NCI-H226 (cell line): ENCODE data around the gene MAP4K5.
"Not testable (repeated sequence)": the region's sequence is repeated elsewhere in the genome, so short reads cannot be mapped to it uniquely, and the experiment has no call there.

Source experiments
- DNase-seq: peaks from one replicate; pipeline ENCODE4 v3.0.0-alpha.2; 2015

Gene MAP4K5

DNA sequence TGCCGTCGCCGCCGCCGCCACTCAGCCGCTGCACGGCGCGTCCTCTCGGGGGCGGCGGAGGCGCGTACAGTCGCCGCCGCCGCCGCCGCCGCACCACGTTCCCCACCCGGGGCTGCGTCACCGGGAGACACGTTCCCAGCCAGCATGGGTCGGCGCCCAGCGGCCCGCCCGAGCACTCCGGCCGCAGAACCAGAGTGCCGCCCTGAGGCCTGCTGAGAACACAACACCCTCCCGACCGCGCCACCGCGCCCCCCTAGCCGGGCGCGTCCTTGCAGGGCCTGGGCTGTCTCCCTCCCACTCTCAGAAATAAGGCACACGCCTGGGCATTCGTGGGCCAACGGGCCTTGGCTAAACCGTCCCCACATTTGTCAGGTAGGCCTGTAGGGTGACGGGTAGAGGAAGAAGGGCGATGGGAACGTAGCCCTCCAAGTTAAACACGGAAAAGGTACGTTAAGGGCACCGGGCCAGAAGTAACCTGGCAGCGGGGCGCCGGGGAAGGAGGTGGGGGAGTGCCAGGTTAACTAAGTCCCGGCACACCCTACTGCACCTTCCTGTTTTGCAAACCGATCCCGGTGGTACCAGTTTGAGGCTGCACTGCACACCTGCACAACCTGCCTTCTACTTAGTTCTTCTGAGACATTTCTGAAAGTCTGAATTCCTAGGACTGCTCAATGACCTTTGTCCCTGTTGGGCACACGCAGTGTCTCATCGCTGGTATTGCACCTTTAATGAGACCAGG, at the start of gene MAP4K5:
Gene MAP4K5, minus strand, starts transcription at position 68 of the 739 bp plus-strand sequence. CDS start 520 bp downstream, outside the sequence.
- peak; percentile 84 for DNase-seq

GRCh38 chr14:50578433-50578832, 46.1 kb upstream of the MAP4K5 start:
- no peak for DNase-seq

GRCh38 chr14:50577982-50578381, 45.6 kb upstream of the MAP4K5 start:
- no peak for DNase-seq

DNA sequence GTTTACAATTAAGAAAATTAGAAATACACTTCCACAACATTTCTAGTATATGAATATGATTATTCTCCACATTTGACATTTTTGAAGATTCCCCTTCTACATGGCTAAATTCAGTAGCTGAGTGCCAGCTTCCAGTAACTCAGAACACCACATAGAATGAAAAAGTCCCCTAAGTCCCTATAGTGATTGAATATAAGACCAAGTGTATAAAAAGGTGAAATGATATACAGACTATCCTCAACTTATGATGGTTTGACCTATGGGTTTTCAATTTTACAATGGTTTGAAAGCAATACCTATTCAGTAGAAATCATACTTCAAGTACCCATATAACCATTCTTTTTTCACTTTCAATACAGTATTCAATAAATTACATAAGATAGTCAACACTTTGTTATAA, 43.4 kb upstream of the MAP4K5 start:
- DNase-seq = no peak

- DNase-seq = no peak
Observed at GRCh38 chr14:50573862-50574261, 41.5 kb upstream of the MAP4K5 start.

DNA sequence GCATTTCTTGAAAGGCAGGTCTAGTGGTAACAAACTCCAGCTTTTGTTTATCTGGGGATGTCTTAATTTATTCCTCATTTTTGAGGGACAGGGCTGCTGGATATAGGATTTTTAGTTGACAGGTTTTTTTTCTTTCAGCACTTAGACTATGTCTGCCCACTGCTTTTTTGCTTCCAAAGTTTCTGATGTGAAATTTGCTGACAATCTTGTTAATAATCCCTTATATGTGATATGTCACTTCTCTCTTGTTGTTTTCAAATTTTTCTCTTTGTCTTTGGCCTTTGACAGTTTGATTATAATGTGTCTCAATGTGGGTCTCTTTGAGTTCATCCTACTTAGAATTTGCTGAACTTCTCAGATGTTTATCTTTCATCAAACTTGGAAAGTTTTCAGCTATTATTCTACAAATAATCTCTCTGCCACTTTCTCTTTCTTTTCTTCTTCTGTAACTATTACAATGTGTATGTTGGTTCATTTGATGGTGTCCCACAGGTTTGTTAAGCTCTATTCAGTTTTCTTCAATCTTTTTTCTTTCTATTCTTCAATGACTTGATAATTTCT, 37.4 kb upstream of the MAP4K5 start:
- DNase-seq = no peak

DNA sequence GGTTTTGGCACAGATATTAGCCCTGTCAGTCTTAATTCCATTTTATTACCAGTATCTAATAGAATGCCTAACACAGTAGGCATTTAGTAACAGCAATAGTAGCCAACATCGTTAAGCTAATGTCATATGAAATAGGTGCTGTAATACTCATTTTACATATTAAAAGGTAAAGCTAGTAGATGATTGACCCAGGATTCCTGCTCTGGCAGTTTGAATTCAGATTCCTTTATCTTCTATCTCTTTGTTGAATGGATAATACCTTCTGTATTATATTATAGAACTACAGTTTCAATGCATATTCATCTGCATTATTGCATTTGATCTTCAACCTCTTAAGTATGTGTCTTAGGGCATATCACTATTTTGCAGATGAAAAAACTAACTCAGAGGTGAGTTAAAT, 30.5 kb upstream of the MAP4K5 start:
- no peak for DNase-seq

DNA sequence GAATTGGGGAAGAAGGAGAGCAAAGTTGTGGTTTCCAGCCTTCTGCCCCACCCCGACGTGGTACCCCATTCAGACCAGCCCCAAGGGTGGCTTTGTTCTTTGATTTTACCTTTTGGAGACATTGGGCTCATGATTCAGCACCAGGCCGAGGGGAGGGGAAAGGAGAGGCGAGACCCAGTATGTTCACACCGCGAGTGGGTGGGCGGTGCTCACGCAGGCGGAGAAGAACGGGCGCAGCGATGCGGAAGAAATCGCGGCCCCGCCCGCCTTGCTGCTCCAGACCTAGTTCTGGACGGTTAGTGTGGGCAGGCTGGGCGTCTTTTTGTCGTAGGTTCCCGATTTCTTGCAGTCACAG, 28.5 kb upstream of the MAP4K5 start:
- no peak for DNase-seq

GRCh38 chr14:50559990-50560930, 27.9 kb upstream of the MAP4K5 start, which contains the start of gene ATL1:
Gene ATL1, plus strand, starts transcription at chr14:50560145. Its CDS starts 121 bp downstream, at chr14:50560266.
- DNase-seq = peak; percentile 15

DNA sequence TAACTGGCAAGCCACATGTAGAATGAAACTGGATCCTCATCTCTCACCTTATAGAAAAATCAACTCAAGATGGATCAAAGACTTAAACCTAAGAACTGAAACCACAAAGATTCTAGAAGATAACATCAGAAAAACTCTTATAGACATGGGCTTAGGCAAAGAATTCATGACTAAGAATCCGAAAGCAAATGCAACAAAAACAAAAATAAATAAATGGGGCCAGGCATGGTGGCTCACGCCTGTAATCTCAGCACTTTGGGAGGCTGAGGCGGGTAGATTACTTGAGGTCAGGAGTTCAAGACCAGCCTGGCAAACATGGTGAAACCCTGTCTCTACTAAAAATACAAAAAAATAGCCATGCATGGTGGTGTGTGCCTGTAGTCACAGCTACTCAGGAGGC, 20.4 kb upstream of the MAP4K5 start:
- DNase-seq = not testable (repeated sequence)

DNA sequence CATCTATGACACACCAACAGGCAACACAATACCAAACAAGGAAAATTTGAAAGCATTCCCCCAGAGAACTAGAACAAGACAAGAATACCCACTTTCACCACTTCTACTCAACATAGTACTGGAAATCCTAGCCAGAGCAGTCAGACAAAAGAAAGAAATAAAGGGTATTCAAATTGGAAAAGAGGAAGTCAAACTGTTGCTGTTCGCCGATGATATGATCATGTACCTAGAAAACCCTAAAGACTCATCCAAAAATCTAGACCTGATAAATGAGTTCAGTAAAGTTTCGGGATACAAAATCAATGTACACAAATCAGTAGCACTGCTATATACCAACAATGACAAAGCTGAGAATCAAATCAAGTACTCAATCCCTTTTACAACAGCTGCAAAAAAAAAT, 19.5 kb upstream of the MAP4K5 start:
- no peak for DNase-seq

DNA sequence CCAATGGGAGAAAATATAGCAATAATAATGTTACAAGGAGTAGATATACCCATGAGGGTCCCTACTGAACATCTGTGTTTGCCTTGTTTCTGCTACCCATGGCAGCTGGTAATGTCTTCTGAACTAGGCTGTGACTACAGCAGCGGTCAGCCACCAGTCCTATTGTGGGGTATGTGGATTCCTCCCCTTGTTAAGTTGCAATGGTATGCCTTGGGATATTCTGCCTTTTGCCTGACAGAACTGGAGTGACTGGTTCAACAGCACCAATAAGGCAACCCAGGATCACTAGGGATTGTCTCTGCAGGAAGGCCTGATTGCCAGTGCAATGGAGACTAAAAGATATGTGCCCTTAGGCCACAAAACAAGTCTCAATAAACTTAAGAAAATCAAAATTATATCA, 17.9 kb upstream of the MAP4K5 start:
- DNase-seq = no peak

- no peak for DNase-seq
Observed at GRCh38 chr14:50545618-50546017, 13.2 kb upstream of the MAP4K5 start.

DNA sequence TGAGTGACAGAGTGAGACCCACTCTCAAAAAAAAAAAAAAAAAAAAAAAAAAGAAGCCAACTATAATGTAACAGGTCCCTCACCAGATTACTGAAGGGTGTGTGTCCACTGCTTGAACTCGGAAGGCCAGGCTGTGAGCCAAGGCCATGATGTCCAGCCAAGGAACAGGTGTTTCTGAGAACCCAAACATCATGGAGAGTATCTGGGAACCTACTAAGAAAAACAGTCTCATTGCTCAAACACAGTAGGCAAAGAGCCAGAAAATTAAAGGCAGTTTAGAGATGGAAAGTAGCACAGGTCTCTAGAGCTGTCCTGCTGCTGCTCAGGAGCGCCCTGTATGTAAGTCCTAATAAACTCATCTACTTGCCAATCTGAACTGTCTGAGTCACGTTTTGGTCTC, 12.5 kb upstream of the MAP4K5 start:
- DNase-seq = no peak

DNA sequence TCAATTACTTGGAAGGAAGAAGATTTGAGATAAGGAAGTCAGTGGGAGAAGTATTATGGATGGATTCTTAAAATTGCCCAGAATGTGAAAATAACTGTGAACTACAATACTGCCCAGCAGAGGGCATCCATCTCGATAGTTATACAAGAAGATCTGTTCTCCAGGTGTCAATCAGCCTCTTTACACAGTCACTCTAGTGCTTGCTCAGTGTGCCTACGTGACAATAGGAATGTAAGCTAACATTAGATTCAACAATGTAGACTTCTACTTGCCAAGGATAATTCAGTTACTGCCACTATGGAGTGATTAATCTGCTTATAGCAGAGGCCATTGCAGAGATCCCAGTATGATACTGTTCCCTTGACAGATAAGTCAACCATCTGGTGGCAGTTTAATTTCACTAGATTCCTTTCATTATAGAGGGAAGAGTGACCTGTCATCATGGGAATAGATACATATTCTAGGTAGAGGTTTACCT, 10.6 kb upstream of the MAP4K5 start:
- DNase-seq = peak; percentile 7

DNA sequence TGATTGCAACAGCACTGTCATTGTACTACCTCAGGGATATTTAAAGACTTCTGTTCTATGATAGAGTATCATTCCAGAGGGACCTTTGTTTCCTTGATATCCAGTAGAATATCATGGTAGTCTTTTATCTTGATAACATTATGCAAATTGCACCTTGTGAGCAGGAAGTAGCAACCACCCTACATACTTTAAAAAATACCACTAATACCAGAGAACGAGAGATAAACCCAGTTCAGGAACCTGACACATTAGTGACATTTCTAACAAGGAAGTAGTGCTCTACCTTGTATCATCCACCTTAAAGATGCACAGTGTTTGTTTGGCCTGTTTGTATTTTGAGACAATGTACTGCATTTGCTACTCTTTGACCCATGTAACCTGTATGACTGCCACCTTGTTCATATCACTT, 8.8 kb upstream of the MAP4K5 start:
- no peak for DNase-seq

- DNase-seq = no peak
Observed at GRCh38 chr14:50539051-50539450, 6.7 kb upstream of the MAP4K5 start.

DNA sequence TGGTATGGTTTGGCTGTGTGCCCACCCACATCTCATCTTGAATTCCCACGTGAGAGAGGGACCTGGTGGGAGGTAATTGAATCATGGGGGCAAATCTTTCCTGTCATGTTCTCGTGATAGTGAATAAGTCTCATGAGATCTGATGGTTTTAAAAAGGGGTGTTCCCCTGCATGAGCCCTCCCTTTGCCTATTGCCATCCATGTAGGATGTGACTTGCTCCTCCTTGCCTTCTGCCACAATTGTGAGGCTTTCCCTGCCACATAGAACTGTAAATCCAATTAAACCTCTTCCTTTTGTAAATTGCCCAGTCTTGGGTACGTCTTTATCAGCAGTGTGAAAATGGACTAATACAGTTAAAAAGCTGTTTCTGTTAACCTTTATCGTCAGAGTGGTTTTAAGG, 5.7 kb upstream of the MAP4K5 start:
- DNase-seq = not testable (repeated sequence)

DNA sequence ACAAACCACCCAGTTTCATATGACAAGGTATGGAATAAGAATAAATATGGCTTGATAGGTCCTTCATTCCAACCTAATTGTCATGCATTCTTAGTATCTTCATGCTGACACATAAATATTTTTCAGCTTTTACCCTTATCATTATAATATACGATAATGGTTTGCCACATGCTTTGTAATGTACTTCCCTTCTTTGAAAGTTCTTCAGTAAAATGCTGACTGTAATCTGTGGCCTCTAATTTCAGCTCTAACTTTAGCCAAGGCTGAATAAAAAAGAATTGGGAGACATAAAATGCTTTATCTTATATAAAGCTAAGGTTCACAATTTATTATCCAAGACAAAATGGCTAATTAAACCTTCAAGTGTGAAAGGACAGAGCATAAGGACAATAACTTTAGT, 2.6 kb upstream of the MAP4K5 start:
- no peak for DNase-seq

DNA sequence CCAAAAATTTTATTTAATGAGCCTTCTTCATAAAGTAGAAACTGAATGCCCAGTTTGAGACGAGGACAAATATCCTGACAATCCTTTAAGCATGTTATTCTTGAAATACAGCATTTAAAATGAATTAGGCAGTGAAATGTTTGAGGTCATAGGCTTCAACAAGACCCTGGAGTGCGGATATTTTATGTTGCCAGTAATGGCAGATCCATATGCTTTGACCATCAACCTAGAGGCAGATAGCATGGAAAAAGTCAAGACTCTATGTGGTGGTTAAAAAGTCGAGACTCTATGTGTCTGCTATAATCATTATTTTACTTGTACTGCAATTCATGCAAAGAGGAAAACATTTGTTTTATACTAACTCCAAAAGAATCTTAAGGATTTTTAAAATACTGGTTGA, 2.0 kb upstream of the MAP4K5 start:
- DNase-seq = no peak

- DNase-seq = no peak
Observed at GRCh38 chr14:50533806-50534205, 1.4 kb upstream of the MAP4K5 start.

GRCh38 chr14:50533241-50533705, 904 bp upstream of the MAP4K5 start:
- no peak for DNase-seq
